Hepatocyte (in vitro differentiated cells): Measurements from ENCODE around the gene CLASRP. TPM values are rescaled to one million over a fixed set of nuclear protein-coding genes. Genes with fewer than 3 reads are reported as not detected.
A peak's percentile ranks its signal among the peaks of the same experiment; 100 is the strongest.
"Not testable (repeated sequence)": the region's sequence is repeated elsewhere in the genome, so short reads cannot be mapped to it uniquely, and the experiment has no call there.

Source experiments
- DNase-seq: peaks from one replicate; pipeline ENCODE4 v3.0.0-alpha.2; 2016; ENCODE audit warnings: low spot score
- H2AFZ ChIP-seq: fragments of 200-600 bp; sonication (generic); 2 replicates; pipeline ENCODE4 v1.6.0; 2016; ENCODE audit warnings: antibody characterized with exemption, mild to moderate bottlenecking
- H3K27ac ChIP-seq: fragments of 200-600 bp; sonication (generic); 2 replicates; pipeline ENCODE4 v1.5.1; 2016; ENCODE audit warnings: mild to moderate bottlenecking
- H3K27me3 ChIP-seq: fragments of 200-600 bp; sonication (generic); 2 replicates; pipeline ENCODE4 v1.6.1; 2016
- H3K36me3 ChIP-seq: fragments of 200-600 bp; sonication (generic); replicated peaks from 2 replicates; pipeline ENCODE4 v1.5.1; 2016; ENCODE audit warnings: low read depth; ENCODE audit not compliant: insufficient read depth
- H3K4me1 ChIP-seq: fragments of 200-600 bp; sonication (generic); 2 replicates; pipeline ENCODE4 v1.5.1; 2016; ENCODE audit warnings: mild to moderate bottlenecking, moderate library complexity; ENCODE audit not compliant: insufficient read depth
- H3K4me2 ChIP-seq: fragments of 200-600 bp; sonication (generic); 2 replicates; pipeline ENCODE4 v1.6.0; 2016
- H3K4me3 ChIP-seq: fragments of 200-600 bp; sonication (generic); 2 replicates; pipeline ENCODE4 v1.5.1; 2016; ENCODE audit warnings: mild to moderate bottlenecking
- H3K79me2 ChIP-seq: fragments of 200-600 bp; sonication (generic); 2 replicates; pipeline ENCODE4 v1.6.0; 2017; ENCODE audit warnings: mild to moderate bottlenecking
- H3K9me2 ChIP-seq: fragments of 200-600 bp; sonication (generic); replicated peaks from 2 replicates; pipeline ENCODE4 v1.6.0; 2017; ENCODE audit warnings: mild to moderate bottlenecking; ENCODE audit not compliant: insufficient read depth
- H3K9me3 ChIP-seq: fragments of 200-600 bp; sonication (generic); 2 replicates; pipeline ENCODE4 v1.5.1; 2016; ENCODE audit warnings: low read depth, mild to moderate bottlenecking
- H4K20me1 ChIP-seq: fragments of 200-600 bp; sonication (generic); 2 replicates; pipeline ENCODE4 v1.6.0; 2016; ENCODE audit warnings: mild to moderate bottlenecking; ENCODE audit not compliant: insufficient read depth, poor library complexity, severe bottlenecking
- CTCF ChIP-seq: fragments of 200-600 bp; sonication (generic); IDR thresholded peaks from 2 replicates; pipeline ENCODE4 v1.5.1; 2016; ENCODE audit warnings: antibody characterized with exemption, mild to moderate bottlenecking; ENCODE audit not compliant: poor library complexity
- EZH2 ChIP-seq: fragments of 200-600 bp; sonication (generic); IDR thresholded peaks from 2 replicates; pipeline ENCODE4 v1.6.1; 2016; ENCODE audit warnings: antibody characterized with exemption, mild to moderate bottlenecking, borderline replicate concordance
- EZH2phosphoT487 ChIP-seq: fragments of 200-600 bp; sonication (generic); IDR thresholded peaks from one replicate; pipeline ENCODE4 v1.6.1; 2018; ENCODE audit warnings: antibody characterized with exemption, mild to moderate bottlenecking, low read depth, moderate library complexity; ENCODE audit not compliant: unreplicated experiment, severe bottlenecking
- WGBS: methylation state at CpG from one replicate; pipeline ENCODE4 v1.1.6; 2016; ENCODE audit warnings: low lambda C conversion rate; ENCODE audit errors: missing lambda C conversion rate; 5-methylcytosine and 5-hydroxymethylcytosine counted together
- polyA plus RNA-seq: library from polyadenylated mRNA; unstranded; fragments of >200 nt; fragmentation: Nextera tagmentation; extraction: Ambion mirVana; gene quantifications from 2 replicates; pipeline ENCODE4 v1.2.1, GENCODE V29; 2016
- small RNA-seq: library from RNA; depleted of rRNA; stranded (forward); fragments of <200 nt; gene quantifications from one replicate; pipeline ENCODE3, GENCODE V24; 2014
- total RNA-seq: library from RNA; depleted of rRNA; stranded (reverse); fragments of >200 nt; gene quantifications from 2 replicates; pipeline ENCODE4 v1.2.3, GENCODE V29; 2014

Gene CLASRP
- total and polyA plus RNA-seq, 2 experiments from 2014 or later = 45.8 to 56.2 TPM

- Histone ChIP-seq H3K4me1 (peaks cover 30% of the 10 kb centered on the region), H3K27me3 (no peaks in the 10 kb centered on the region), H3K27ac (no peak overlapping the region), H3K36me3 (no peaks in the 10 kb centered on the region), H3K9me2 (no peaks in the 10 kb centered on the region), H3K9me3 (no peaks in the 10 kb centered on the region), H3K4me3 (no peak overlapping the region), H4K20me1 (peaks cover 62% of the 10 kb centered on the region), H3K4me2 (peak overlapping the region; percentile 16), H3K79me2 (peaks cover 100% of the 10 kb centered on the region), H2AFZ (no peak overlapping the region)
- no peak for TF ChIP-seq CTCF
- TF ChIP-seq EZH2phosphoT487 = no peak
- TF ChIP-seq EZH2 = no peak
- no peak for DNase-seq
- 75% methylated on average over 12 of the region's 12 CpGs for WGBS
Observed at GRCh38 chr19:45117671-45118070, 78.8 kb downstream of the CLASRP start.

GRCh38 chr19:45118106-45118505 lies 79.3 kb downstream of the CLASRP start:
- Histone ChIP-seq H2AFZ (no peak overlapping the region), H3K36me3 (no peaks in the 10 kb centered on the region), H3K4me1 (peaks cover 26% of the 10 kb centered on the region), H4K20me1 (peaks cover 62% of the 10 kb centered on the region), H3K9me2 (no peaks in the 10 kb centered on the region), H3K9me3 (no peaks in the 10 kb centered on the region), H3K27me3 (no peaks in the 10 kb centered on the region), H3K79me2 (peaks cover 100% of the 10 kb centered on the region), H3K27ac (no peak overlapping the region), H3K4me3 (no peak overlapping the region), H3K4me2 (no peak overlapping the region)
- no peak for DNase-seq
- TF ChIP-seq CTCF (no peak), EZH2phosphoT487 (no peak), EZH2 (no peak)
- WGBS = 89% methylated on average over 5 of the region's 5 CpGs

- Histone ChIP-seq H4K20me1 (peaks cover 66% of the 10 kb centered on the region), H3K79me2 (peaks cover 99% of the 10 kb centered on the region), H3K4me1 (peaks cover 24% of the 10 kb centered on the region)
- H3K9me3 ChIP-seq, H3K4me3 ChIP-seq, H3K4me2 ChIP-seq, H3K27me3 ChIP-seq, H3K9me2 ChIP-seq, H3K27ac ChIP-seq, H3K36me3 ChIP-seq, DNase-seq, H2AFZ ChIP-seq: not testable (repeated sequence)
- 87% methylated on average over 18 of the region's 18 CpGs for WGBS
Observed at GRCh38 chr19:45118591-45119355, 79.9 kb downstream of the CLASRP start.

GRCh38 chr19:45119582-45119981 lies 80.7 kb downstream of the CLASRP start:
- TF ChIP-seq EZH2 (no peak), EZH2phosphoT487 (no peak), CTCF (no peak)
- H2AFZ ChIP-seq = no peak overlapping the region

More at GRCh38 chr19:45119582-45119981, 80.7 kb downstream of the CLASRP start:
- H3K27me3 ChIP-seq = no peaks in the 10 kb centered on the region
- no peak for DNase-seq
- no peaks in the 10 kb centered on the region for H3K36me3 ChIP-seq
- peaks cover 99% of the 10 kb centered on the region for H3K79me2 ChIP-seq
- WGBS = 91% methylated on average over 6 of the region's 6 CpGs
- H4K20me1 ChIP-seq = peaks cover 62% of the 10 kb centered on the region
- no peak overlapping the region for H3K4me3 ChIP-seq
- H3K4me2 ChIP-seq = no peak overlapping the region
- no peaks in the 10 kb centered on the region for H3K9me3 ChIP-seq
- H3K27ac ChIP-seq = no peak overlapping the region
- peaks cover 18% of the 10 kb centered on the region for H3K4me1 ChIP-seq
- no peaks in the 10 kb centered on the region for H3K9me2 ChIP-seq

Small RNAs within 50 kb of the gene (small RNA-seq; reads per million reads assigned to genes)
- not detected for gene RNU6-611P

Other genes starting within 250 kb of the CLASRP start
- 53.3 and 77.1 TPM in 2 replicates for gene BCAM, start 229.9 kb upstream of the CLASRP start, total RNA-seq
- gene BCAM, start 229.9 kb upstream of the CLASRP start, polyA plus RNA-seq = 34.7 and 41.8 TPM in 2 replicates
- 174 and 193 TPM in 2 replicates for gene NECTIN2, start 192.7 kb upstream of the CLASRP start, total RNA-seq
- 300 and 307 TPM in 2 replicates for gene NECTIN2, start 192.7 kb upstream of the CLASRP start, polyA plus RNA-seq
- gene TOMM40, start 147.8 kb upstream of the CLASRP start, total RNA-seq = 60.9 and 67.9 TPM in 2 replicates
- gene TOMM40, start 147.8 kb upstream of the CLASRP start, polyA plus RNA-seq = 83.1 and 83.7 TPM in 2 replicates
- 3,920 and 3,946 TPM in 2 replicates for gene APOE, start 133.2 kb upstream of the CLASRP start, total RNA-seq
- gene APOE, start 133.2 kb upstream of the CLASRP start, polyA plus RNA-seq = 3,558 and 4,019 TPM in 2 replicates
- gene APOC1, start 124.4 kb upstream of the CLASRP start, total RNA-seq = 330 and 390 TPM in 2 replicates
- 395 and 606 TPM in 2 replicates for gene APOC1, start 124.4 kb upstream of the CLASRP start, polyA plus RNA-seq
- gene APOC4, start 96.8 kb upstream of the CLASRP start, total RNA-seq = not detected in 2 replicates
- gene APOC4, start 96.8 kb upstream of the CLASRP start, polyA plus RNA-seq = 1.1 TPM in 1 of 2 replicates, not detected in the other
- gene APOC2, start 93.0 kb upstream of the CLASRP start, total RNA-seq = 435 and 454 TPM in 2 replicates
- 603 and 827 TPM in 2 replicates for gene APOC2, start 93.0 kb upstream of the CLASRP start, polyA plus RNA-seq
- gene CLPTM1, start 83.7 kb upstream of the CLASRP start, total RNA-seq = 41.0 and 49.1 TPM in 2 replicates
- 89.7 and 93.1 TPM in 2 replicates for gene CLPTM1, start 83.7 kb upstream of the CLASRP start, polyA plus RNA-seq
- 6.3 and 8.5 TPM in 2 replicates for gene RELB, start 37.6 kb upstream of the CLASRP start, total RNA-seq
- 9.1 and 13.9 TPM in 2 replicates for gene RELB, start 37.6 kb upstream of the CLASRP start, polyA plus RNA-seq
- gene ZNF296, start 37.4 kb downstream of the CLASRP start, total RNA-seq = 0.52 TPM in 1 of 2 replicates, not detected in the other
- 1.2 TPM in 1 of 2 replicates, not detected in the other for gene ZNF296, start 37.4 kb downstream of the CLASRP start, polyA plus RNA-seq
- gene GEMIN7, start 40.2 kb downstream of the CLASRP start, total RNA-seq = 48.8 and 50.7 TPM in 2 replicates
- 55.3 and 69.0 TPM in 2 replicates for gene GEMIN7, start 40.2 kb downstream of the CLASRP start, polyA plus RNA-seq
- 28.1 and 30.8 TPM in 2 replicates for gene PPP1R37, start 54.1 kb downstream of the CLASRP start, total RNA-seq
- gene PPP1R37, start 54.1 kb downstream of the CLASRP start, polyA plus RNA-seq = 14.0 and 15.2 TPM in 2 replicates
- 0.08 and 0.27 TPM in 2 replicates for gene NKPD1, start 121.9 kb downstream of the CLASRP start, total RNA-seq
- gene NKPD1, start 121.9 kb downstream of the CLASRP start, polyA plus RNA-seq = 0.50 and 0.60 TPM in 2 replicates
- 24.6 and 25.7 TPM in 2 replicates for gene TRAPPC6A, start 139.2 kb downstream of the CLASRP start, total RNA-seq
- 60.1 and 75.8 TPM in 2 replicates for gene TRAPPC6A, start 139.2 kb downstream of the CLASRP start, polyA plus RNA-seq
- gene BLOC1S3, start 139.7 kb downstream of the CLASRP start, total RNA-seq = 8.4 and 12.5 TPM in 2 replicates
- gene BLOC1S3, start 139.7 kb downstream of the CLASRP start, polyA plus RNA-seq = 15.6 and 17.1 TPM in 2 replicates
- 0.08 and 1.3 TPM in 2 replicates for gene EXOC3L2, start 206.4 kb downstream of the CLASRP start, total RNA-seq
- 0.13 TPM in 1 of 2 replicates, not detected in the other for gene EXOC3L2, start 206.4 kb downstream of the CLASRP start, polyA plus RNA-seq
- 9.5 and 23.0 TPM in 2 replicates for gene MARK4, start 212.2 kb downstream of the CLASRP start, total RNA-seq
- 13.5 and 14.8 TPM in 2 replicates for gene MARK4, start 212.2 kb downstream of the CLASRP start, polyA plus RNA-seq